Trophoblast cell (in vitro differentiated cells and primary cell): ENCODE results near the gene RBM28.
"Not testable (repeated sequence)": the region's sequence is repeated elsewhere in the genome, so short reads cannot be mapped to it uniquely, and the experiment has no call there.

ENCODE experiments used
- DNase-seq, 2 donors: peaks; one replicate each; pipeline ENCODE4 v3.0.0-alpha.2; 2016
- H2AFZ ChIP-seq: 2 replicates; pipeline ENCODE4 v1.6.1; 2013; ENCODE audit warnings: low read length, moderate library complexity, mild to moderate bottlenecking; ENCODE audit not compliant: insufficient read depth, poor library complexity
- H2AK5ac ChIP-seq: 2 replicates; pipeline ENCODE4 v1.6.1; 2013; ENCODE audit warnings: mild to moderate bottlenecking, low read length
- H2BK120ac ChIP-seq: 2 replicates; pipeline ENCODE4 v1.6.1; 2013; ENCODE audit warnings: low read length, mild to moderate bottlenecking, moderate library complexity; ENCODE audit not compliant: insufficient read depth, poor library complexity
- H2BK12ac ChIP-seq: 2 replicates; pipeline ENCODE4 v1.6.1; 2013; ENCODE audit warnings: mild to moderate bottlenecking, low read length, moderate library complexity
- H2BK5ac ChIP-seq: 2 replicates; pipeline ENCODE4 v1.6.1; 2013; ENCODE audit warnings: low read length, low read depth, moderate library complexity, mild to moderate bottlenecking; ENCODE audit not compliant: poor library complexity
- H3K14ac ChIP-seq: 2 replicates; pipeline ENCODE4 v1.6.1; 2013; ENCODE audit warnings: mild to moderate bottlenecking, low read length
- H3K18ac ChIP-seq: 2 replicates; pipeline ENCODE4 v1.6.1; 2013; ENCODE audit warnings: mild to moderate bottlenecking, low read length
- H3K23ac ChIP-seq: 2 replicates; pipeline ENCODE4 v1.6.1; 2013; ENCODE audit warnings: low read length
- H3K27ac ChIP-seq: 2 replicates; pipeline ENCODE4 v1.5.1; 2013; ENCODE audit warnings: low read depth, mild to moderate bottlenecking, inconsistent platforms, low read length, moderate library complexity
- H3K27me3 ChIP-seq: 2 replicates; pipeline ENCODE4 v1.6.1; 2013; ENCODE audit warnings: inconsistent platforms, mild to moderate bottlenecking, low read length, moderate library complexity; ENCODE audit not compliant: insufficient read depth
- H3K36me3 ChIP-seq, 2 experiments: 1 replicate in 1 of 2; 2 replicates in 1 of 2; pipeline ENCODE4 v1.6.1; 2013; ENCODE audit warnings: low read length in 2 of 2, mild to moderate bottlenecking in 2 of 2, moderate library complexity in 1 of 2; ENCODE audit not compliant: insufficient read depth in 2 of 2, control insufficient read depth in 1 of 2
- H3K4ac ChIP-seq: 2 replicates; pipeline ENCODE4 v1.6.1; 2013; ENCODE audit warnings: low read depth, mild to moderate bottlenecking, low read length, moderate library complexity
- H3K4me1 ChIP-seq, 2 experiments: 1 replicate in 1 of 2; 2 replicates in 1 of 2; pipeline ENCODE4 v1.6.1; 2013; ENCODE audit warnings: low read length in 2 of 2, mild to moderate bottlenecking in 2 of 2, moderate library complexity in 1 of 2; ENCODE audit not compliant: insufficient read depth in 2 of 2, control insufficient read depth in 1 of 2
- H3K4me2 ChIP-seq: 2 replicates; pipeline ENCODE4 v1.6.1; 2013; ENCODE audit warnings: inconsistent platforms, mild to moderate bottlenecking, low read length, moderate library complexity
- H3K4me3 ChIP-seq: 2 replicates; pipeline ENCODE4 v1.5.1; 2013; ENCODE audit warnings: mild to moderate bottlenecking, low read depth, low read length, inconsistent platforms
- H3K79me1 ChIP-seq: one replicate; pipeline ENCODE4 v1.6.1; 2013; ENCODE audit warnings: low read length
- H3K79me2 ChIP-seq: 2 replicates; pipeline ENCODE4 v1.6.1; 2013; ENCODE audit warnings: low read length, mild to moderate bottlenecking; ENCODE audit not compliant: control insufficient read depth, insufficient read depth, poor library complexity
- H3K9ac ChIP-seq: 2 replicates; pipeline ENCODE4 v1.6.1; 2013; ENCODE audit warnings: mild to moderate bottlenecking, low read length
- H3K9me3 ChIP-seq: 2 replicates; pipeline ENCODE4 v1.6.1; 2013; ENCODE audit warnings: low read depth, mild to moderate bottlenecking, control low read depth, inconsistent platforms, low read length; ENCODE audit not compliant: insufficient read depth
- H4K12ac ChIP-seq: 2 replicates; pipeline ENCODE4 v1.6.1; 2013; ENCODE audit warnings: low read depth, mild to moderate bottlenecking, low read length, moderate library complexity
- H4K8ac ChIP-seq: 2 replicates; pipeline ENCODE4 v1.6.1; 2013; ENCODE audit warnings: low read depth, mild to moderate bottlenecking, low read length, moderate library complexity
- H4K91ac ChIP-seq: one replicate; pipeline ENCODE4 v1.6.1; 2013; ENCODE audit warnings: low read depth, mild to moderate bottlenecking, low read length, moderate library complexity
- WGBS: extraction: QIAGEN DNeasy Blood & Tissue Kit; methylation state at CpG from one replicate; pipeline ENCODE4 v1.1.7; 2013; ENCODE audit warnings: missing lambda C conversion rate; ENCODE audit not compliant: insufficient read length, insufficient coverage; ENCODE audit errors: extremely low coverage; 5-methylcytosine and 5-hydroxymethylcytosine counted together

The RBM28 gene

GRCh38 chr7:128303133-128303532 is 40.6 kb downstream of the RBM28 start:
- Histone ChIP-seq H3K9me3 (no peaks in the 10 kb centered on the region), H3K4me3 (no peak overlapping the region), H3K9ac (no peak overlapping the region), H3K4ac (no peak overlapping the region), H2AFZ (no peak overlapping the region), H3K79me2 (no peaks in the 10 kb centered on the region), H2BK120ac (no peak overlapping the region), H4K12ac (no peak overlapping the region), H3K36me3 (peaks cover 17 to 23% of the 10 kb centered on the region in 2 experiments), H2BK12ac (no peak overlapping the region), H2AK5ac (no peak overlapping the region), H2BK5ac (no peak overlapping the region), H4K8ac (no peak overlapping the region), H3K4me2 (no peak overlapping the region), H3K18ac (no peak overlapping the region), H3K14ac (no peak overlapping the region), H3K27ac (no peak overlapping the region), H3K79me1 (no peaks in the 10 kb centered on the region), H3K4me1 (no peaks in the 10 kb centered on the region), H3K23ac (no peak overlapping the region), H4K91ac (no peak overlapping the region), H3K27me3 (no peaks in the 10 kb centered on the region)
- DNase-seq: no peak
- no CpG with 5 or more reads among the region's 2 CpGs for WGBS

DNA sequence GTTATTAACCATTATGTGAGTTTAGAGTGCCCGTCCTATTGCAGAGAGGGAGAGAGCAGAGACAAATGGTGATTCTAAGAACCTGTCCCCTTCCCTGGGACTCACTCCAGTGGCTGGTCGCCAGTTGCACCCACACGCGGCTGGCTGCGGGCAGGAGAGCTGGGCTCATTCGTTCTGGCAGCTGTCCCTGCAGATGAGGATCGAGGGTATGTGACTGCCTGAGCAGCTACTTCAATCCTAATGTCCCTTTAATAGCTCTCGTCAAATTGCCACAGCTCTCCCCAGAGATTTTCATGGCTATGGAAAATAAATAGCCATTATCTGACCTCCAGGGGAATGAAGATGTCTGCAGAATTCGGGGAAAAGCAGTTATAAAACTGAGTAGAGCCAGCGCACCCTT is 41.6 kb downstream of the RBM28 start:
- no peak overlapping the region for H3K4me3 ChIP-seq
- no peaks in the 10 kb centered on the region for H3K79me2 ChIP-seq
- H4K91ac ChIP-seq: no peak overlapping the region
- H3K4me2 ChIP-seq: no peak overlapping the region
- H2BK12ac ChIP-seq: no peak overlapping the region
- no peaks in the 10 kb centered on the region for H3K27me3 ChIP-seq
- H3K36me3 ChIP-seq: peaks cover 16 to 22% of the 10 kb centered on the region in 2 experiments
- H4K12ac ChIP-seq: no peak overlapping the region
- H3K18ac ChIP-seq: no peak overlapping the region
- H3K14ac ChIP-seq: no peak overlapping the region
- no peak overlapping the region for H2AFZ ChIP-seq
- H3K9ac ChIP-seq: no peak overlapping the region
- no peak overlapping the region for H3K4ac ChIP-seq
- no peaks in the 10 kb centered on the region for H3K9me3 ChIP-seq
- DNase-seq: no peak
- no peaks in the 10 kb centered on the region for H3K4me1 ChIP-seq
- no peak overlapping the region for H2BK5ac ChIP-seq
- H4K8ac ChIP-seq: no peak overlapping the region
- H2BK120ac ChIP-seq: no peak overlapping the region
- H3K27ac ChIP-seq: no peak overlapping the region
- no CpG with 5 or more reads among the region's 10 CpGs for WGBS
- no peak overlapping the region for H3K23ac ChIP-seq
- no peak overlapping the region for H2AK5ac ChIP-seq
- no peaks in the 10 kb centered on the region for H3K79me1 ChIP-seq

DNA sequence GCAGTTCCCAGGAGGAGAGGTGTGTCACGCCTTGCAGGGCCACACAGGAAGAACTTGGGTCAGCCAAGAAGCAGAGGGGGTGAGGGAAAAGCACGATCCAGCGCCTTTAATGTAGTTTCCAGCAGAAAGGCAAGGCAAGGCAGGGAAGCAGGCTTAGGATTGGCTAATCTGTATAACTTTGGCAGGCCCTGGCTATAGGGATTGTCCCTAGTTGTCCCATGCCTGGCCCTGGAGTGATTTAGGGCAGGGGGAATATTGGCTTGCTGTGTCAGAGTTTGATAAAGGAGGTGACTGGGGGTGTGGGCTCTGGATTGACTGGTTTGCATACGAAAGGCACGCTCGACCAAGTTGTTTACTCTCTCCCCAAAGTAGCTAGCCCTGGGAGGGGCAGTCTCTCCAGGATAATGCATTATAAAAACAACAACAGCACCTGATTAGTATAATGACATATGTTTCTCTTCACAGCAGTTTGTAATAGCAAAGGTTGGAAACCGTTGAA is 44.5 kb downstream of the RBM28 start:
- H3K9ac ChIP-seq: no peak overlapping the region
- no peak overlapping the region for H3K27ac ChIP-seq
- H2BK120ac ChIP-seq: no peak overlapping the region
- no peak overlapping the region for H2BK12ac ChIP-seq
- H4K12ac ChIP-seq: no peak overlapping the region
- H2BK5ac ChIP-seq: no peak overlapping the region
- no peak overlapping the region for H4K91ac ChIP-seq
- no peaks in the 10 kb centered on the region for H3K4me1 ChIP-seq
- H3K9me3 ChIP-seq: no peaks in the 10 kb centered on the region
- H3K27me3 ChIP-seq: no peaks in the 10 kb centered on the region
- H3K23ac ChIP-seq: no peak overlapping the region
- no peaks in the 10 kb centered on the region for H3K79me2 ChIP-seq
- no CpG with 5 or more reads among the region's 7 CpGs for WGBS
- no peak overlapping the region for H2AK5ac ChIP-seq
- no peak overlapping the region for H3K18ac ChIP-seq
- H2AFZ ChIP-seq: no peak overlapping the region
- no peak overlapping the region for H3K4me2 ChIP-seq
- H3K36me3 ChIP-seq: peaks cover 6 to 7% of the 10 kb centered on the region in 2 experiments
- H4K8ac ChIP-seq: no peak overlapping the region
- H3K14ac ChIP-seq: no peak overlapping the region
- no peak overlapping the region for H3K4ac ChIP-seq
- H3K4me3 ChIP-seq: no peak overlapping the region
- DNase-seq: no peak
- H3K79me1 ChIP-seq: no peaks in the 10 kb centered on the region

DNA sequence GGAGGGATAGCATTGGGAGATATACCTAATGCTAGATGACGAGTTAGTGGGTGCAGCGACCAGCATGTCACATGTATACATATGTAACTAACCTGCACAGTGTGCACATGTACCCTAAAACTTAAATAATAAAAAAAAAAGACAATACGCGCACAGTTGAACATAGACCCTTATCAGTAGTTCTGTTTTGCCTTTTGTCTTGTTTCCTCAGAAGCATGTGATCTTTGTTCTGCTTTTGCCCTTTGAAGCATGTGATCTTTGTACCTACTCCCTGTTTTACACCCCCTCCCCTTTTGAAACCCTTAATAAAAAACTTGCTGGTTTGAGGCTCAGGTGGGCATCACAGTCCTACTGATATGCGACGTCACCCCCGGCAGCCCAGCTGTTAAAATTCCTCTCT is 45.7 kb downstream of the RBM28 start:
- H2BK5ac ChIP-seq, H3K18ac ChIP-seq, H3K4ac ChIP-seq, H4K8ac ChIP-seq, H2AFZ ChIP-seq, H3K36me3 ChIP-seq, H2BK12ac ChIP-seq, DNase-seq, H3K14ac ChIP-seq, H3K9ac ChIP-seq, H3K4me2 ChIP-seq, H4K12ac ChIP-seq, H3K79me1 ChIP-seq, H3K9me3 ChIP-seq, H2BK120ac ChIP-seq, H3K23ac ChIP-seq, H3K27me3 ChIP-seq, H3K27ac ChIP-seq, H3K79me2 ChIP-seq, H3K4me1 ChIP-seq, H4K91ac ChIP-seq, H2AK5ac ChIP-seq, H3K4me3 ChIP-seq: not testable (repeated sequence)
- WGBS: no CpG with 5 or more reads among the region's 7 CpGs
